ENCODE measurements around the gene LURAP1L.
A peak's percentile ranks its signal among the peaks of the same experiment; 100 is the strongest.

The LURAP1L gene

DNA sequence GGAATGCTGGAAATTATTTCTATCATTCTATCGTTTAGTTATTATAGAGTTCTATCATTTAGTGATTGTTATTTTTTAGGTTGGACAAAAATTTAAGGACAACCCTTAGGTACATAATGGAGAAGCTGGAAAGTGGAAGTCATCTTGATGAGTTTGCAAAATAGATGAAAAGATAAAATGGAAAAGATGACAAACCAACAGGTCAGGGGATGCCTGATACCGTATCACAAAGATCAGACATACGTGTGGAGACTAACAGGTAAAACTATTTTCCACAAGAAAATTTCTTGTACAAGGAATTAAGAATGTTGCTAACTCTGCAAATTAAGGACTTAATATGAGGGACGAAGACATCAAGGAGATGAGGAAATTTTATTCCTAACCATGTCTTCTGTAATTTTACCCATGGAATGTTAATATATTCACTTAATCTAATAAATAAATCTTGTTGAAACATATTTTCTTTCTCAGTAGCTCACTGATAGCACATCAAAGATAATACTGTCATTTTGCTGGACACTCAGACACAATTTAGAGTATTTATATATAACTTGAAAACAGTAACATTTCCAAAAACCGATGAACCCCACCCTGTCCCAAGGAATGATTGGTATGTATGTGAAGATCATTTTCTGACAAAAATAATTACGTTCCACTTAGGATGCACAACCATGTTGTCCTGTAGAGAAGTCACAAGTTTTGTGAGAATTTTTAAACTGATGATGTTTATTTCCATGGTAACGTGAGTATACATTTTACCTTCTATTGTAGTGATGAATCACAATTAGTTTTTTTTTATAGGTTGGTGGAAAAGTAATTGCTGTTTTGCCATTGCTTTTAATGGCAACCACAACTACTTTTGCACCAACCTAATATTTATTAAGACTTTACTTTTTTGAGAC, 2.6 kb downstream of the LURAP1L start:
- DNase-seq: no peak

DNA sequence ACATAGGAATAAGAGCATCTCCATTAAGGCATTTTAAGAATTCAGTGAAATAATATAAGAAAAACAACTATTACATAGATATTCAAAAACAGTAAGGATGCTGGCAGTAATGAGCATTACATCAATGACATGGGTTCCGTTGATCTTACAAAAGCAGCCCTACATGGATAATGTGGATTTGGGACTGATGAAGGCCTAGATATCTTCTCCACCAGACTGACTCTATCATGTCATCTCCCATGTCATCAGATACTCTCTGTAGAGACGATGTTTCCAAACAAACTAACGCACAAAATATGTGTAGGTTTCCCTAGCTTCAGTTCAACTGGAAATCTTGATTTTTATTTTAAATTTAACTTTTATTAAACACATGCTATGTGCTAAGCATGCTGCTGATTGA, 3.6 kb downstream of the LURAP1L start:
- no peak for DNase-seq

DNA sequence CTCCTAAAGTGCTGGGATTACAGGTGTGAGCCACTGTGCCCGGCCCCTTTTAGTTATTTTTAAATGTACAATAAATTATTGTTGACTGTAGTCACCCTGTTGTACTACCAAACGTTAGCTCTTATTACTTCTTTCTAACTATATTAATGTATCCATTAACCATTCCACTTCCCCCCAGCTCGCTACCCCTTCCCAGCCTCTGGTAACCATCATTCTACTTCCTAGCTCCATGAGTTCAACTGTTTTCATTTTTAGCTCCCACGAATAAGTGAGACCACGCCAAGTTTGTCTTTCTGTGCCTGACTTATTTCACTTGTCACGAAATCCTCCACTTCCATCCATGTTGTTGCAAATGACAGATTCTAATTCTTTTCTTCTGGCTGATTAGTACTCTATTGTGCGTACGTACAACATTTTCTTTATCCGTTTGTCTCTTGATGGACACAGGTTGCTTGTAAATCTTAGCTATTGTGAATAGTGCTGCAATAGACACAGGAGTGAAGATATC, 6.5 kb downstream of the LURAP1L start:
- DNase-seq: no peak

DNA sequence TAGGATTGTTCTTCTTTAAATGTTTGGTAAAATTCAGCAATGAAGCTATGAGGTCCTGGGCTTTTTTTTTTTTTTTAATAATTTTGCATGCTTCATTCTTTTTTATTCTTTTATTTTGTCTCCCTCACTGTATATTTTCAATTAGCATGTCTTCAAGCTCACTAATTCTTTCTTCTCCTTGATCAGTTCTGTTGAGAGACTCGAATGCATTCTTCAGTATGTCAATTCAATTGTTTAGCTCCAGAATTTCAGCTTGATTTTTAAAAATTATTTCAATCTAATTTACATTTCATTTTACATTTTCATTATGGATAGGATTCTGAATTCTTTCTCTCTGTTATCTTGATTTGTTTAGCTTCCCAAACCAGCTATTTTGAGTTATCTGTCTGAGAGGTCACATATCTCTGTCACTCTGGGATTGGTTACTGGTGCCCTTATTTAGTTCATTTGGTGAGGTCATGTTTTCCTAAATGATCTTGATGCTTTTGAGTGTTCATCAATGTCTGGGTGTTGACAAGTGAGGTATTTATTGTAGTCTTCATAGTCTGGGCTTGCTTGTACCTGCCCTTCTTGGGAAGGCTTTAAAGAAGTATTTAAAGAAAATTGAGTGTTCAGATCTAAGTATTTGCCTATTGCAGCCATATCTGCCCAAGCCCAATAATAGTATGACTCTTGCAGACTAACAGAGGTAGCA, 9.1 kb downstream of the LURAP1L start:
- no peak for DNase-seq

DNA sequence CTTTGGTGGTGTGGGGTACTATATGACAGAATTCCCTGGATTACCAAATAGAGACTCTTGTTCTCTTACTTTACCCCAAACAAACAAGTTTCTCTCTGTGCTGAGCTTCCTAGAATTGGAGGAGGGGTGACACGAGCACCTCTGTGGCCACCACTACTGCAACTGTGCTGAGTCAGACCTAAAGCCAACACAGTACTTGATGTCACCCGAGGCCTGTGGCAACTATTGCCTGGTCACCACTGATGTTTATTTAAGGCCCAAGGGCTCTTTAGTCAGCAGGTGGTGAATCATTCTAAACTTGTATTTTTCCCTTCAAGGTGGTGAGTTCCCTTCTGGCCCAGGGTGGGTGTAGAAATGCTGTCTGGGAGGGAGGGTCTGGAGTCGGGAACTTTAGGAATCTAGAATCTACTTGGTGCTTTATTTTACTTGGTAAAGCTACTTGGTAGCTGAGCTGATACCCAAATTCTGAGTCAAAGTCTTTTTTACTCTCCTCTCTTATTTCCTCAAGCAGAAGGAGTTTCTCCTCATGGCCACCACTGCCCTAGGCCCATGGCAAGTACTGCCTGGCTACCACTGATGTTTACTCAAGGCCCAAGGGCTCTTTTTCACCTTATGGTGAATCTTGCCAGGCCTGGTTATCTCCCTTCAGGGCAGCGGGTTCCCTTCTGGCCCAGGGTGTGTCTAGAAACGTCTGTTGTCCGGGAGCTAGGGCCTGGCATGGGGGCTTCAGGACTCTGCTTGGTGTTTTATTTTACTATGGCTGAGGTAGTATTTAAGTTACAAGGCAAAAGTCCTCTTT, 9.8 kb downstream of the LURAP1L start:
- DNase-seq: peak; percentile 73

GRCh38 chr9:12785260-12785770, 10.5 kb downstream of the LURAP1L start:
- peak; percentile 73 for DNase-seq

DNA sequence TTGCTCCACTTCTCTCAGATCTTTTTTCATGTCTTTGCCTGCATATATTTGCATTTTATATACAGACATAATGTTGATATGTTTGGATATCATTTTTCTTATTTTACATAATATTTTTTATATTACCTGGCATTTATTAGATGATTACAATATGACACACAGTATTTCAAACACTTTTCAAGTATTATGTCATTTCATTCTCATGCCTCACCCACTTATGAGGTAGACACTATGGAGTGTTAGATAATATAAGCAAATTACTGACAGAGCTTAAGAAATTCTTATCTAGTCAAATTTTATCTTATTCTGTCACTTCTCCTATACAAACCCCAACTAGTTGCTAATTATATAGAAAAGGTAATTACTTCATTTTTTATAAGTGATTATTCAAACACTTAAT, 11.1 kb downstream of the LURAP1L start:
- no peak for DNase-seq

DNA sequence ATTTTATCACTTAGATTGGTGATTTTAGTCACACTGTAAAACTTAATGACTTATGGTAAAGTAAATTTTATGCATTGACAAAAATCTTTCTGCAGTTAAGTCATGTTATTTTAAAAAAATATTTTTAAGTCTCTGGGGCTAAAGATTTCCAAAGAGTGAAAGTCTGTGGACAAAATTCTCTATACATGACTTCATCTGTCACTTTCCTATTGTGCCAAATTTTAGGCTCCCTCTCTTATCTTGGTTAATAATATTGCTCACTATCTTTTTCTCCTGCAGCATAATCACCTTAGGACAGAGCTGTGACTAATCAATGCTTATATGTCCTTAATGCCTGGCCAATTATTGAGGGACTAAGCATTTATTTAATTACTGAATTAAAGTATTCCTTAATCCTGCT, 15.2 kb downstream of the LURAP1L start:
- DNase-seq: peak; percentile 37

DNA sequence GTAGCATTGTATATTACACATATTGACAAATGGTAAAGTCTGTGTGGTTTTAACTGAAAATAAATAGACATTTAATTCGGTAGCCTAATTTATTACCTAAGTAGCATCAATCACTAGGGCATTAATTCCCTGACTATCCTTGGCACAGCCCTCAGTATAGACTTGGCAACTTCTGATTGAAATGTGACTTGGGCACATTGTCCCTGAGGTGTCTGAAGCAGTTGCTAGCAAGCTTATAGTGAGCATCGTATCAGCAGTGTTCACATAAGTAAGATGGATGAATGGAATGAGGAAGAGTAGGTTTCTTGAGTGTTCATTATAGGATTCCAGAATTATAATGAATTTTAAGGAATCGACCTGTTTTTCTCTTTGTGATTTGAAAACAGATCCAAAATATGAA, 16.1 kb downstream of the LURAP1L start:
- DNase-seq: peak; percentile 27

DNA sequence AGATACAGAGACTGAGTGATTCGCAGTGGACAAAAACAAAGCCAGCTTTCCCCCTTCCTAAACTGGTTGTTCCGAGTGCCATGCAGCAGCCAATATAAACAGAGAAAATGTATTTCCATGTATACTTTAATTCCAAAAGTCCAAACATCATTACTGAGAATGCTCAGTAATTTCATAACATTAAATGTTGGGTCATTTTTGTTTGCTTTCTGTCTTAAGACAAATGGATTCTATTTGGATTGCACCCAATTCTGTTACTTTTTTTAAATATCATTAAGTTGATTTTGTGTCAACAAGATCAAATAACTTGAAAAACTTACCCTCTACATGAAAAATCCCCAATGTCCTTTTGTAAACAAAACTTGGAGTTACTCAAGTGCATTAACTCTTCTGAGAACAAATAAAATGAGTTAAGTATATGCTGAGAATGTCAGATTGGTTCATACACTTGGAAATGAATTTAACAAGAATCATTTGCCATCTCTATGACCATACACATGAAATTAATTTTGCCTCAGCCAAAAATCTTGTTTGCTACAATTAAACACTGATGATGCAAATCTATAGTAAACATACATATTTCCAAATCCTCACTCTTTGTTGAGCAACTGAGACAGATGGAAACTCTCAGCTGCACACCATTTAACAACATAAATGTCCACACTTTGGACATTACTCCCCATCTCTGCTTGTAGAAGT, 19.4 kb downstream of the LURAP1L start:
- peak; percentile 51 for DNase-seq

GRCh38 chr9:12796601-12797000, 21.8 kb downstream of the LURAP1L start:
- DNase-seq: peak; percentile 65

DNA sequence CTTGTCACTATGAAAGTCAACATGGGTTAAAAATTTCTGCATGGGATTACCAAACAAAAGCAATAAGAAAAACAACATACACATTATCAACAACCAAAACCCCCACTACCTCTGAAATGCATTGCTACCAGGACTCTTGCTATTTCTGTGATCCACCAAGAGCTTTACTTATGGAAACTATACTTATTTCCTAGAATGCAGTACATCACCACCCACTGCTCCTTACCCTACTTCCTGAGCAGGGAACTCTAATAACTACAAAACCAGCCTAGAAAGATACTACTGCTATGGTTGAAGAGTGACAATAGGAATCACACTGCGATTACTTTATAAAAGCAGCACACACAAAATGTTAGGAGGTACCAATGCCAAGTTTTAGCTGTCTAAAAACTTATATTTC, 22.2 kb downstream of the LURAP1L start:
- peak; percentile 65 for DNase-seq

- DNase-seq: peak; percentile 98
Measured at GRCh38 chr9:12798066-12798770, 23.4 kb downstream of the LURAP1L start.

DNA sequence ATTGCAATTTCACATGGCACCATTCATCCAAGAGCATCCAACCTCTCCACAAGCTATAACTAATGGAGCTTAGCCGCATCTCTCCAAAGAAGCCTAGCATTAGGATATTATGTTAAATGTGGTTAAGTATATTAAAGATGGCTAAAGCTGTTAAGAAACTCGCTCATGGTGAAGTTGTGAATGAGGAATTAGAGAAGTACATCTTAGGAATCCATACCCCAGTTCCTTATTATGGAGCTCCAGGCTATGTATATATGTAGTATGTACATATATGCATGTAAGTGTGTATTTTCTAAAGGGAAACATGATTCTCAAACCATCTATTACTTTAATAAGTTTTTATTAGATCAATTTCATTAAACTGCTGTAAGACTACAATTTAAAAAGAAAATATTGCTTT, 26.4 kb downstream of the LURAP1L start:
- DNase-seq: no peak

GRCh38 chr9:12801663-12802062, 26.8 kb downstream of the LURAP1L start:
- DNase-seq: no peak

DNA sequence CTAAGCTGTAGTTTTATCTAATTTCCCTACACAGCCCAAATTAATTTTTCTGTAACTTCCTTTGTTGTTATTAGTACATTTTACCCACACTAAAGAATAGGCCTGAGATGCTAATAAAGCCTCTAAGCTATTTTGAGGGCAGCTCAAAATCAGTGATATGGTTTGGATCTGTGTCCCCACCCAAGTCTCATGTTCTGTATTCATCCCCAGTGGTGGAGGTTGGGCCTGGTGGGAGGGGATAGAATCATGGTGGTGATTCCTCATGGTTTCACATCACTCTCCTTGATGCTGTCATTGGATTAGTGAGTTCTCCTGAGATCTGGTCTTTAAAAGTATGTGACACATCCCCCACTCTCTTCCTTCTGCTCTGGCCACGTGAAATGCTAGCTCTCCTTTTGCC, 27.3 kb downstream of the LURAP1L start:
- DNase-seq: no peak

- DNase-seq: no peak
Measured at GRCh38 chr9:12808569-12808968, 33.7 kb downstream of the LURAP1L start.

DNA sequence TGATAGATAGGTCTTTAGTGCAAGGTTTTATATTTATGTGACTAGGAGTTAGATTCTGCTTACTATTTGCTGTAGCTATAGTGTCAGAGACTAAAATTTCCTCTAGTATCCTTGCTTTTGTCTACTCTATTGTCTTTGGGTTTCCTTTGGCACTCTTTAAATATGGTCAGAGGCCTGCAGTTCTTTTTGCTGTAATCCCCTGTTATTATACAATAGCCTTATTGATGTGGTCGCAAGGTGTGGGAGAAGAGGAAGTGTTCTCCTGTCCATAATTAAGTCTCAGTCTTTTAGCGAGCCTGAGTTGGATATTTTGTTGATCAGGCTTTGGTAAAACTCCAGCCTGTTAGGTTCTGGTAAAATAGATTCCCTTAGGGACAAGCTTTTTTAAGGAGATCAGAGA, 34.9 kb downstream of the LURAP1L start:
- DNase-seq: no peak

GRCh38 chr9:12811935-12812334, 37.1 kb downstream of the LURAP1L start:
- DNase-seq: no peak

DNA sequence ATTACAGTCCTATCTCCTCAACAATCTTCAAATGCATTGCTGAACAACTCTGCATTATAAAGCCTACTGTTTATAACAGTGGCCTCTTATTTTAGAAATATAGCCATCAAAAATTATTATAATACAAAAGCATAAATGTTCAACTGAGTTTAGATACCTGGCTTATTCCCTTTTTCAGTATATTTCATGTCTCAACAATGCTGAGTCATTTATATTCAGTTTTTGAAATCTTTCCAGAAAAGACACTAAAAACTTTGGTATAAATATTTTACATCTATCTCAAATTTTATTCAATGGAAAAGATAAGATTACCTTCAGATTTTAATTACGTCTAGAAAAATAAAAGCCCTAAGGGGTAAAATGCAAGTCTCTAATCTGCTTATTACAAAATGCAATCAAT, 37.9 kb downstream of the LURAP1L start:
- no peak for DNase-seq

- DNase-seq: no peak
Measured at GRCh38 chr9:12813533-12813932, 38.7 kb downstream of the LURAP1L start.
